Glomerular endothelial cell (primary cell): Measurements from ENCODE around the gene TRPV6. TPM values are rescaled to one million over a fixed set of nuclear protein-coding genes. Genes with fewer than 3 reads are reported as not detected.

Experiments used
- DNase-seq: peaks from one replicate; pipeline ENCODE4 v3.0.0-alpha.2; 2011; ENCODE audit warnings: low read depth, low spot score; ENCODE audit errors: extremely low read depth
- total RNA-seq: library from RNA; depleted of rRNA; stranded (reverse); fragments of >200 nt; gene quantifications from 2 replicates; pipeline ENCODE4 v1.2.3, GENCODE V29; 2015

The TRPV6 gene
- total RNA-seq: not detected in 2 replicates

DNA sequence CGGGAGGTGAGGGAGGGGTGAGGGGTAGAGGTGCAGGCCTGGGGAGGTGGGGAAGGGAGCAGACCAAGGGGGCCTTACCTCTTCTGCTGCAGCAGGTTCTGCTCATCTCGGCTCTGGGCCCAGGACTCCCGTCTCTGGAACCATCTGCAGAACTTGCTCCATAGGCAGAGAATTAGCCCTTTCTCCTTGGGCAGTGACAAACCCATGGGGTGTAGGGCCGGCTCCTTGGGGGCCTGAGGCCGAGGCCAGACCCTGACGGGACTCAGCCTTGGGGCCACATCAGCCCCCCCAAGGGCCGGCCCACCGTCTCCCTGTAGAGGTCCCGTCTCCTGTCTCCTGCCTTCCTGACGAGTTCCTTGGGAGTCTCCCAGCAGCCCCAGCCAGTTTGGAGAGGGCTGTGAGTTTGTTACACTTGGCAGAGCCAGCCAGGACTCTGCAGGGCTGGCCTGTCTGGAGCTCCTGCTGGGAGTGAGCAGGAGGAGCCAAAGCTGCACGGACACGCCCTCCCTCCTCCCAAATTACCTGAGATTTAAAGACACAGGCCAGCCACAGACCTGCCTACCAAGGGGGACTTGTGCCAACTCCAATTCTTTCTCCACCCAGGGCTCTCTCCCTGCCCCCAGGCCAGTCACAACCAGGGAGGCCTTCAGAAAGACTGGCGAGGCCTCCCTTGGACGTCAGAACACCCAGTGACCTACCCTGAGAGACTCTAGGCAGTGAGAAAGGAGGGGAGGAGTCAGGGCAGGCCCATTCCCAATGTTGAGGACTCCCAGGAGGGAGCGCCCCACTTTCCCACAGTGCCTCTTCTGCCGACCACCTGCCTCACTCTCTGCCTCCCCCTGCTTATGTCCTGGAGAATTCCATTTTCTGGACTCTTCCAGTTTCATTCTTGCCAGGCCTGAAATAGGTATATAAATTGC is at the start of gene TRPV6:
TSS of gene TRPV6 (minus strand) at position 435 of the 920 bp plus-strand sequence.
- DNase-seq: no peak

- no peak for DNase-seq
Measured at GRCh38 chr7:142934056-142934455, 48.5 kb upstream of the TRPV6 start.

- DNase-seq: no peak
Measured at GRCh38 chr7:142933624-142934023, 48.1 kb upstream of the TRPV6 start, which contains the start of gene TRPV5. Gene TRPV5 (minus strand): TSS chr7:142933746. CDS start chr7:142933459, 287 bp downstream.

DNA sequence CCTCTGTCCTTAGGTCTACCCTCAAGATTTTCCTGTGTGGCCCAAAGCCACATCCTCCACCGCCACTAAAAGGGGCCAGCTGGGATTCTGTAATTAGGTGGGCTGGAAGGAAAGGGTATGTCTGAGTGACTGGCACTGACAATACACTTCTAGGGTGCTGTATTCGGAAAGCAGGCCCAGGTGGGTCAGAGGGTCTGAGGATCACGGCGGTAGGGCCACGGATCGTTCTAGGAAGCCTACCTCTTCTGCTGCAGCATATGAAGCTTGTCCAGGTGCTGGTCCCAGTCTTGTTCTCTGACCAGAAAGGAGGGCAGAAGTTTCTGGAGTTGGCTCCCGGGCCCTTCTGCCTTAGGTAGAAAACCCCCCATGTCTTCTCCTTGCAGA is 47.5 kb upstream of the TRPV6 start:
- DNase-seq: no peak

- no peak for DNase-seq
Measured at GRCh38 chr7:142932386-142933091, 47.0 kb upstream of the TRPV6 start.

DNA sequence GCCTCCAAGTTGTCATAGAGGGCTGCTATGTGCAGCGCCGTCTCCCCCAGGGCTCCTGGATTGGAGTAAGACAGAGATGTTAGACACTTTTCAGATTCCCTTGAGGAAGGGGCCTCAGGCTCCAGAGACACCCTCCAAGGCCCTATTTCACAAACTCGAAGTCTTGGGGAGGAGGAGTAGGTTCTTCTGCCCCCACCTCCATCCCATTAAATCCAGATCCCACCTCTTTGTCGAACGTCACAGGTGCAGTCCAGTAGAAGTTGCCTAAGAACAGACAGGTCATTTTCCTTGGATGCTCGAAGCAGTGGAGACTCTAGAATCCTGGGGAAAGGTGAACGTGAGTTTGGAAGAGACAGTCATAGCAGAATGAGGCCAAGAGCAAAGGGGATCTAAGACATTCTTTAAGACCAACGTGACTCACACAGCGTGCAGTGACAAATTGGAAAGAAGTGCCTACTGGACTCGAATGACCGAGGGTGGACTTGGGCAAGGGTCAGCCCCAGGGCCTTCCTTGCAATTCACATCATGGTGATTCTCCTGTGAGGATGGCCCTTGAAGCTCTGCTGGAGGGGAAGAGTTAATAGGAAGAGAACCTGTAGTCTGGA is 44.7 kb upstream of the TRPV6 start:
- DNase-seq: no peak

DNA sequence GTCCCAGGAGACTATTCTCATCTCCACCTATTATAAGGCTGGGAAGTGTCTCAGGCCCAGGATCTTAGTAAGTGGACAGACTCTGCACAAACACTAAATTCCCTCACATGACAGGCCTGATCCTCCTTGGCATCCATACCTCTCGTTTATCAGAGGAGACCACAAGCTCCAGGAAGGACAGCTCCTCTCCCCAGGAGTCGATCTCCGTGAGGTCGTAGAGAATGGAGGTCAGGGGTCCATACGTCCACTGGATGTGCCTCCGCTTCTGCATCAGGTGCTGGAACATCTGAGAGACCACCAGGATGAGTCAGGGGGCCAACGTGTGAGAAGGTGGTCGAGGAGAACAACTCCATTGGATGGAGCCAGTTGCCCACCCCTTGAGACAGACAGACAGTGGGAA is 42.4 kb upstream of the TRPV6 start:
- DNase-seq: no peak

- no peak for DNase-seq
Measured at GRCh38 chr7:142927085-142927745, 41.7 kb upstream of the TRPV6 start.

- DNase-seq: no peak
Measured at GRCh38 chr7:142925413-142925812, 39.9 kb upstream of the TRPV6 start.

- no peak for DNase-seq
Measured at GRCh38 chr7:142923391-142923790, 37.8 kb upstream of the TRPV6 start.

- DNase-seq: no peak
Measured at GRCh38 chr7:142919656-142920055, 34.1 kb upstream of the TRPV6 start.

DNA sequence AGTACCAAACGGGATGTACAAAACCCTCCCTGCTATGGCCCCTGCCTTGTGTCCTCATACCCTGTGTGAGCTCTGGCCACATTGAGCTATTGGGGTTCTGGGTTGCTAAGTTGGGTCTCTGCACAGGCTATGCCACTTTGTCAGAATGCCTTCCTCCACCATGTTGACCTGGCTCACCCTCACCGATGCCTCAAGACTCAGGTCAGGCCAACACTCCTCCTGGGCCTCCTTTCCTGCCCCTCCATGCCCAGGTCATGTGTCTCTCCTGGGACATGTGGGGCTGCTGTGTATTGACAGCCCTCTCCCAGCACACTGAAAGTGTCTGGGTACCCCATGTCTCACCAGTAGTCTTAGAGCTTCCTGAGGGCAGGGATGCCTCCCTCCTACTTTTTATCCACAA is 33.4 kb upstream of the TRPV6 start:
- no peak for DNase-seq

DNA sequence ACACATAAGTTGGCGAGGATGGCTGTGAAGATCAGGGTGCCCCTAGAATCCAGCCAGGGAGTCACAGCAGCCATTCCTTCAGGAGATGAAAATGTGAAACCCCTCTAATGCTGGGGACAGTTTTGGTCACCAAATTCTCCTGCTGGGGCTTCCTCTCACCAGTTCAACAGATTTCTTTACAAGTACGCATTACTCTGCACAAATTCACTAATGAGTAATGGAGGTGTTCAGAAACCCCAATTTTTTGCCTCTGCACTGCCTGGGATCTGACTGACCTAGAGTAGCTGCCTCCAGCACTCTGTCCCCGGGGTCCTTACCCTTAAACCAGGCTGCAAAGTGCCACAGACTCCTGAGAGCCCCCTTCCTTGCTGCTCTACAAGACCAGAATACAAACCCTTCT is 31.9 kb upstream of the TRPV6 start:
- DNase-seq: no peak

DNA sequence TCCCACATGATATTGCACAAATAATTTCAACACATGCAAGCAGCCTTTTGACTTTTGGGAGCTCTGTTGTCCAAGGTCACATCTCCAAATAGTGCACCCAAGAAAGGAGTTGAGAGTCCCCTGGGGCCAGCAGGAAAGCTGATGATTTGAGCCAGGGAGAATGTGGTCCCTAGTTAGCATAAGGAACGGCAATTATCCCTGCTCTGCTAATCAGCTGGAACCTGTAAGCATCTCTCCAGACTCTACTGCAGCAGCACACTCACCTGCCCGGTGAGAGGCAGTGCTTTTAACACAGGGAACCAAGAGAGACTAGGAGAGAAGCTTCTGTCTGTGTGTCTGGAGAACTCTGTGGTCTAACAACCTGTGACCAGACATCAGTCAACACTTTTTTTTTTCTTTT is 31.0 kb upstream of the TRPV6 start:
- DNase-seq: no peak

GRCh38 chr7:142915315-142915714 is 29.8 kb upstream of the TRPV6 start:
- no peak for DNase-seq

GRCh38 chr7:142914121-142914520 is 28.6 kb upstream of the TRPV6 start:
- DNase-seq: no peak

- no peak for DNase-seq
Measured at GRCh38 chr7:142913566-142913965, 28.0 kb upstream of the TRPV6 start.

- no peak for DNase-seq
Measured at GRCh38 chr7:142913051-142913450, 27.5 kb upstream of the TRPV6 start.

- no peak for DNase-seq
Measured at GRCh38 chr7:142910481-142910880, 24.9 kb upstream of the TRPV6 start.

DNA sequence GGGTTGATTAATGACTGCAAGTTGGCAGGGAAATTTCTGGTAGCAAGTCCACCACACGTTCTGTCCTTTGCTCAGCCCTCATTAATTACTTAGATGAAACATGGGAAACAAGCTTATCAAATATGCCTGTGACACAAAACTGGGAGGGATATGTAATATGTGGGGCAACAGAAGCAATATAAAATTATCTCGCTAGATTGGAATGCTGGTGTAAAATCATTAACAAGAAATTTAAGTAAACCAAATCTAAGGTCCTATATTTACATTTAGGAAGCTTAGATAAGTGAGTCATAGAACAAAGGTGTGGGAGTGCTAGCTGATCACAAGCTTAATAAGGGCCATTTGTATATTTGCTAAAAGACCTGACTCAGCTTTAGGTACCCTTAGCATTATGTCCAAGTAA is 24.5 kb upstream of the TRPV6 start:
- no peak for DNase-seq
